GM18511 (cell line): ENCODE results near the gene SLC9A7.
A peak's percentile ranks its signal among the peaks of the same experiment; 100 is the strongest.
"Not testable (repeated sequence)": the region's sequence is repeated elsewhere in the genome, so short reads cannot be mapped to it uniquely, and the experiment has no call there.

Experiments used
- ATAC-seq: cut with Tn5 transposase; IDR thresholded peaks from one replicate; pipeline ENCODE4 v1.9.1; 2021; ENCODE audit warnings: mild to moderate bottlenecking, moderate library complexity; ENCODE audit not compliant: unreplicated experiment

SLC9A7 gene

GRCh38 chrX:46758956-46759644 lies at the start of gene SLC9A7:
SLC9A7 (minus strand) TSS chrX:46759118; CDS start chrX:46759029, 89 bp downstream.
- peak; percentile 70 for ATAC-seq

GRCh38 chrX:46805270-46805669 lies 46.4 kb upstream of the SLC9A7 start:
- no peak for ATAC-seq

- ATAC-seq = no peak
These were observed 44.2 kb upstream of the SLC9A7 start for GRCh38 chrX:46803140-46803539.

GRCh38 chrX:46796574-46797191 lies 37.8 kb upstream of the SLC9A7 start:
- ATAC-seq = peak; percentile 71

- ATAC-seq = no peak
These were observed 34.6 kb upstream of the SLC9A7 start for GRCh38 chrX:46793386-46794143.

GRCh38 chrX:46792810-46793188 lies 33.9 kb upstream of the SLC9A7 start:
- ATAC-seq = no peak

- ATAC-seq = peak; percentile 69
These were observed 33.2 kb upstream of the SLC9A7 start for GRCh38 chrX:46791927-46792809.

- no peak for ATAC-seq
These were observed 30.0 kb upstream of the SLC9A7 start for GRCh38 chrX:46788902-46789301.

GRCh38 chrX:46784437-46784836 lies 25.5 kb upstream of the SLC9A7 start:
- ATAC-seq = not testable (repeated sequence)

GRCh38 chrX:46782034-46782433 lies 23.1 kb upstream of the SLC9A7 start:
- no peak for ATAC-seq

- ATAC-seq = no peak
These were observed 19.3 kb upstream of the SLC9A7 start for GRCh38 chrX:46777971-46778810.

GRCh38 chrX:46770817-46771163 lies 11.9 kb upstream of the SLC9A7 start:
- no peak for ATAC-seq

- ATAC-seq = no peak
These were observed 11.3 kb upstream of the SLC9A7 start for GRCh38 chrX:46770000-46770816.

GRCh38 chrX:46762963-46763362 lies 4.0 kb upstream of the SLC9A7 start:
- no peak for ATAC-seq

- ATAC-seq = peak; percentile 4
These were observed 692 bp upstream of the SLC9A7 start for GRCh38 chrX:46759645-46759974.

- peak; percentile 21 for ATAC-seq
These were observed 559 bp downstream of the SLC9A7 start for GRCh38 chrX:46758163-46758955.

GRCh38 chrX:46757593-46757992 lies 1.3 kb downstream of the SLC9A7 start:
- ATAC-seq = no peak

- ATAC-seq = no peak
These were observed 1.9 kb downstream of the SLC9A7 start for GRCh38 chrX:46757052-46757451.

GRCh38 chrX:46755671-46756070 lies 3.2 kb downstream of the SLC9A7 start:
- no peak for ATAC-seq
